ENCODE data around the gene LPP. TPM values are rescaled to one million over a fixed set of nuclear protein-coding genes. Genes with fewer than 3 reads are reported as not detected.

Gene LPP
- polyA plus RNA-seq, 1 experiment, result 60.0 TPM

DNA sequence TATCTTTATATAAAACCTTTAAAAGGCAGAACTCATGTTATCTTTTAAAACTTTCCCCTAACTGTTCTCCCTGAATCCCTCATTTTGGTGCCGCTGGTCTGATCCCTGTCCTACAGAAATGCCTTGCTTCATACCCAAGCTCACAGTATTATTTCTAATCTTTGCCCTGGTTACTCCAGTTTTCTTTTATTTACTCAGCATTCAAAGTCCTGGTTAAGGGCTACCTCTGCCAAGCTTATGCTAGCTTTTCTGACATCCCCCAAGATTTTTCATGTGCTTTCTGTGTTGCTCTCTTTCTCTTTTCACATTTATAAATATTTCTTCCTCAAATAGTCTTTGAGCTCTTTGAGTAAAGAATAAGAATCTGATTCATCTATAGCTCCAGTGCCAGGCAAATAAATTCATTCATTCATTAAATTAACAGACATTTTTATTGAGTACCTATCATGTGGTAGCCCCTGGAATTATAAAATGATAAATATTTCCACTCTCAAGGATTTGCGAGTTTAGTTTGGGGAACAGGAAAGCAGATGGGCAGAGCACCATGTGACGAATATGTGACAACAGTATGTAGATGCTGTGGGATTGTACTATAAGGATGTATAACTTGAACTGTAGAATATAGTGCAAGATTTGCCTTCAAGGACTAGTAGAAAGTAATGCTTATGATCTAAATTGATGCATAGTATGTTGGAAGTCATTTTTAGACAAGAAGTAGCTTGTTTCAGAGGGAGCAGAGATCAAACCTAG, 247.5 kb downstream of the LPP start:
- TF ChIP-seq, protein P1, sequence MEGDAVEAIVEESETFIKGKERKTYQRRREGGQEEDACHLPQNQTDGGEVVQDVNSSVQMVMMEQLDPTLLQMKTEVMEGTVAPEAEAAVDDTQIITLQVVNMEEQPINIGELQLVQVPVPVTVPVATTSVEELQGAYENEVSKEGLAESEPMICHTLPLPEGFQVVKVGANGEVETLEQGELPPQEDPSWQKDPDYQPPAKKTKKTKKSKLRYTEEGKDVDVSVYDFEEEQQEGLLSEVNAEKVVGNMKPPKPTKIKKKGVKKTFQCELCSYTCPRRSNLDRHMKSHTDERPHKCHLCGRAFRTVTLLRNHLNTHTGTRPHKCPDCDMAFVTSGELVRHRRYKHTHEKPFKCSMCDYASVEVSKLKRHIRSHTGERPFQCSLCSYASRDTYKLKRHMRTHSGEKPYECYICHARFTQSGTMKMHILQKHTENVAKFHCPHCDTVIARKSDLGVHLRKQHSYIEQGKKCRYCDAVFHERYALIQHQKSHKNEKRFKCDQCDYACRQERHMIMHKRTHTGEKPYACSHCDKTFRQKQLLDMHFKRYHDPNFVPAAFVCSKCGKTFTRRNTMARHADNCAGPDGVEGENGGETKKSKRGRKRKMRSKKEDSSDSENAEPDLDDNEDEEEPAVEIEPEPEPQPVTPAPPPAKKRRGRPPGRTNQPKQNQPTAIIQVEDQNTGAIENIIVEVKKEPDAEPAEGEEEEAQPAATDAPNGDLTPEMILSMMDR (IDR thresholded peaks at IDR 0.05; ENCODE audit: insufficient read depth, low read depth, low read length), result no peak
- ChIA-PET POLR2A (no interaction called here), CTCF (interaction anchor here (1.2 to 1.3 kb wide), 2 partner anchors 553 to 659 kb away, joined by 3 to 4 read pairs; no protein-coding TSS in a partner anchor)
- H3K36me3 ChIP-seq (ENCODE audit: control insufficient read depth, insufficient read depth, low read length), result no peaks in the 10 kb centered on the region
- H3K4me3 ChIP-seq (ENCODE audit: low read depth, low read length), result no peak overlapping the region
- DNase-seq (ENCODE audit: low read depth), result no peak
- no peaks in the 10 kb centered on the region for H3K27me3 ChIP-seq (ENCODE audit: control insufficient read depth, insufficient read depth, low read length)

DNA sequence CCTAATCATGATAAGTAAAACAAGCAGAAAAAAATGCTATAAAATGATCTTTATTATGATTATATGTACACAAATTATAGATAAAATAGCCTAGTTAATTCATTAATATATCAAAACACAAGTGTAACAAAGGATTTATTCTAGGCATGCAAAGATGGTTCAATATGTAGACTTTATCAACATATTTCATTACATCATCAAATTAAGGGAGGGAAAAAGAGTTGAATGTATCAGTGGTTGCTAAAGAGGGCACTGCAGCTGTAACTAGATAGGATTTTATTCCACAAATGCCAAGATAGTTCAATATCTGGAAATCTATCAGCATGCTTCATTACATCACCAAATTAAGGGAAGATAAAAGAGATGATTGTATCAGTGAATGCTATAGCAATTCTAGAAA, 248.3 kb downstream of the LPP start:
- TF ChIP-seq, protein P1 (IDR thresholded peaks at IDR 0.05; ENCODE audit: insufficient read depth, low read depth, low read length), result no peak
- no peaks in the 10 kb centered on the region for H3K27me3 ChIP-seq (ENCODE audit: control insufficient read depth, insufficient read depth, low read length)
- no peaks in the 10 kb centered on the region for H3K36me3 ChIP-seq (ENCODE audit: control insufficient read depth, insufficient read depth, low read length)
- ChIA-PET POLR2A (no interaction called here), CTCF (no interaction called here)
- H3K4me3 ChIP-seq (ENCODE audit: low read depth, low read length), result no peak overlapping the region
- no peak for DNase-seq (ENCODE audit: low read depth)

DNA sequence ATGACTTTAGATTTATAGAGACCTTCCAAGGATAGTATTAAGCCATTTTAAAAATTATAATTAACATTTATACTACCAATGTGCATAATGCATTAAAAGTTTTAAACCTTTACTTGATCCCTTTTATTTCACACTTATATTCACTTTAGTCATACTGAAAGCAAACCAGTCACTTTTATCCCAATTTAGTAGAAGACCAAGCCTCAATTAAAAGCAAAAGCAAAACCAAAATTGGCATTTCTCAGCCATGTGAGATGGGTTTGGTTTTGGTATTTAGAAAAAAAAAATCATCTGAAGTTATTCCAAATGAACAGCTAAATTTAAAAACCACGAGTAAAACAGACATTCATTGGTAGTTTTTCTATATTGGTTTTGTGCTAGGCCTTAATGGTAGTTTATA, 249.4 kb downstream of the LPP start:
- Histone ChIP-seq H3K4me3 (ENCODE audit: low read depth, low read length) (no peak overlapping the region), H3K36me3 (ENCODE audit: control insufficient read depth, insufficient read depth, low read length) (no peaks in the 10 kb centered on the region), H3K27me3 (ENCODE audit: control insufficient read depth, insufficient read depth, low read length) (no peaks in the 10 kb centered on the region)
- ChIA-PET POLR2A (no interaction called here), CTCF (interaction anchor here (0.9 kb wide), 1 partner anchor 131 kb away, joined by 3 read pairs; no protein-coding TSS in a partner anchor)
- no peak for DNase-seq (ENCODE audit: low read depth)
- TF ChIP-seq, protein P1 (IDR thresholded peaks at IDR 0.05; ENCODE audit: insufficient read depth, low read depth, low read length), result no peak

DNA sequence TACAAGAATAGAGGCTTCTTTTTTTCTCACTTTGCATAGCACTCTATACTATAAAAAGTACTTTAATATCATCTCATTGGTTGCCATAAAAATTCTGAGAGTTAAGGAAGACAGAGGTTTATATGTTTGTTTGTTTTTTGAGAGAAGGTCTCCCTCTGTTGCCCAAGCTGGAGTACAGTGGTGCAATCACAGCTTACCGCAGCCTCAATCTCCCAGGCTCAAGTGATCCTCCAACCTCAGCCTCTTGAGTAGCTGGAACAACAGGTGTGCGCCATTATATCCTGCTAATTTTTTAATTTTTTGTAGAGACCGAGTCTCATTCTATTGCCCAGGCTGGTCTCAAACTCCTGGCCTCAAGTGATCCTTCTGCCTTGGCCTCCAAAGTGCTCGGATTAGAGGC, 250.2 kb downstream of the LPP start:
- TF ChIP-seq, protein P1 (IDR thresholded peaks at IDR 0.05; ENCODE audit: insufficient read depth, low read depth, low read length), result no peak
- H3K36me3 ChIP-seq (ENCODE audit: control insufficient read depth, insufficient read depth, low read length), result no peaks in the 10 kb centered on the region
- DNase-seq (ENCODE audit: low read depth), result no peak
- ChIA-PET CTCF (interaction anchor here (0.9 kb wide), 1 partner anchor 132 kb away, joined by 3 read pairs; no protein-coding TSS in a partner anchor), POLR2A (no interaction called here)
- H3K27me3 ChIP-seq (ENCODE audit: control insufficient read depth, insufficient read depth, low read length), result no peaks in the 10 kb centered on the region
- no peak overlapping the region for H3K4me3 ChIP-seq (ENCODE audit: low read depth, low read length)

DNA sequence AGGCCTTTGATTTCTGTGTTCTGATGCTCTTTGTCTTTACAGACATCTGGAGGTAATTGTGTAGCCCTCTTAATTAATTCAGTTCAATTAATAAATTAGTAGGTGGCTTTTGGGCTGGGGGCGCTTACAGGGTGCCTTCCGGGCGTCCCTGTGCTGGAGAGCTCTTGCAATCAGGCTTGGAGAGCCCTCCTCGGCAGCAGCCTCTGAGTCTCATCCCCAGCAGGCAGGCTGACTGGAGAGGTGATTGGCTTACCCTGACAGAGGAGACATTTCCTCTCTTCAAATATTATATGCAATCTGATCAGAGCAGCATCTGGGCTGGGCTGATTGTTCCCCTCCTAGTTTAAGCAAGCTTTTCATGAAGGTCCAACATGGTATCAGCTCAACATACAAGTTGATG, 250.7 kb downstream of the LPP start:
- no peaks in the 10 kb centered on the region for H3K27me3 ChIP-seq (ENCODE audit: control insufficient read depth, insufficient read depth, low read length)
- no peak overlapping the region for H3K4me3 ChIP-seq (ENCODE audit: low read depth, low read length)
- ChIA-PET POLR2A (no interaction called here), CTCF (no interaction called here)
- no peak for DNase-seq (ENCODE audit: low read depth)
- no peaks in the 10 kb centered on the region for H3K36me3 ChIP-seq (ENCODE audit: control insufficient read depth, insufficient read depth, low read length)
- TF ChIP-seq, protein P1 (IDR thresholded peaks at IDR 0.05; ENCODE audit: insufficient read depth, low read depth, low read length), result no peak
